ENCODE results near the gene TOR2A. TPM values are rescaled to one million over a fixed set of nuclear protein-coding genes. Genes with fewer than 3 reads are reported as not detected.

Gene TOR2A
- total and polyA plus RNA-seq, 2 experiments from 2014 or later = 20.6 to 22.8 TPM

DNA sequence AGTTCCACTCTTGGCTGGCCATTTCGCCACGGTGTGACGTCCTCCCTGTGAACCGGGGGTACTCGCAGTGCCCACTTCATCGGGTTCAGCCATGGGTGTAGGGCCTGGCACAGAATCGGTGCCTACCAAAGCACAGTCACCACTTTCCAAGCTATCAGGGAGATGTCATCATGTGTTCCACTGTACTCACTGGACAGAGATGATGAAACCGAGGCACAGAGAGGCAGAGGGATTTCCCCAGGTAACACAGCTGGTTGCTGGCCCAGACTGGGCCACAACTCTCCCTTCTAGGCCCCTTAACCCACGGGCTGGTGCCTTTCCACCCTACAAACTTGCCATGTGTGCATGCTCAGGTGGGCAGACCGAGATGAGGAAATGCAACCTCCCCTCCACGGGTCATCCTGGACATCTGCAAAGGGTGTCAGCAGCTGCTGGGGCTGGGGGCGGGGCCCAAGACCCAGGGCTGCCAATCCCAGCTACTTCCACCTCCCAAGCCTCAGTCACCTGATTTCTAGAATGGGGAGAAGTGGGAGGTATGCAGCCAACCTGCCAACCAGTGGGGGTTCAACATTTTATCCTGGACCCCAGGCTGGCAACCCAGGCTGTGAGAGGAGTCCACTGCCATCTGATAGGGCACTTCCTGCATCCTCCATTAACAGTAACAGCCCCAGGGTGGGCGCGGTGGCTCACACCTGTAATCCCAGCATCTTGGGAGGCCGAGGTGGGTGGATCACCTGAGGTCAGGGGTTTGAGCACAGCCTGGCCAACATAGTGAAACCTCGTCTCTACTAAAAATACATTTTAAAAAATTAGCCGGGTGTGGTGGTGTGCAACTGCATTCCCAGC is 44.3 kb upstream of the TOR2A start:
- peak in 1 of 2 donors; percentile 70 for DNase-seq (ENCODE audit: low read depth in 1 of 2, low spot score in 1 of 2)
- H3K4me3 ChIP-seq = no peak overlapping the region
- H3K27me3 ChIP-seq = no peaks in the 10 kb centered on the region
- no peaks in the 10 kb centered on the region for H3K36me3 ChIP-seq
- H3K27ac ChIP-seq = peak overlapping the region; percentile 64
- TF ChIP-seq, protein P1, sequence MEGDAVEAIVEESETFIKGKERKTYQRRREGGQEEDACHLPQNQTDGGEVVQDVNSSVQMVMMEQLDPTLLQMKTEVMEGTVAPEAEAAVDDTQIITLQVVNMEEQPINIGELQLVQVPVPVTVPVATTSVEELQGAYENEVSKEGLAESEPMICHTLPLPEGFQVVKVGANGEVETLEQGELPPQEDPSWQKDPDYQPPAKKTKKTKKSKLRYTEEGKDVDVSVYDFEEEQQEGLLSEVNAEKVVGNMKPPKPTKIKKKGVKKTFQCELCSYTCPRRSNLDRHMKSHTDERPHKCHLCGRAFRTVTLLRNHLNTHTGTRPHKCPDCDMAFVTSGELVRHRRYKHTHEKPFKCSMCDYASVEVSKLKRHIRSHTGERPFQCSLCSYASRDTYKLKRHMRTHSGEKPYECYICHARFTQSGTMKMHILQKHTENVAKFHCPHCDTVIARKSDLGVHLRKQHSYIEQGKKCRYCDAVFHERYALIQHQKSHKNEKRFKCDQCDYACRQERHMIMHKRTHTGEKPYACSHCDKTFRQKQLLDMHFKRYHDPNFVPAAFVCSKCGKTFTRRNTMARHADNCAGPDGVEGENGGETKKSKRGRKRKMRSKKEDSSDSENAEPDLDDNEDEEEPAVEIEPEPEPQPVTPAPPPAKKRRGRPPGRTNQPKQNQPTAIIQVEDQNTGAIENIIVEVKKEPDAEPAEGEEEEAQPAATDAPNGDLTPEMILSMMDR (IDR thresholded peaks at IDR 0.05; ENCODE audit: low read depth, low read length) = no peak
- H3K9me3 ChIP-seq (ENCODE audit: low read depth) = no peaks in the 10 kb centered on the region
- H3K4me1 ChIP-seq (ENCODE audit: low read depth) = peaks cover 11% of the 10 kb centered on the region

- peak; percentile 61 to 66 for DNase-seq (ENCODE audit: low read depth in 1 of 2, low spot score in 1 of 2)
- no peaks in the 10 kb centered on the region for H3K27me3 ChIP-seq
- H3K4me1 ChIP-seq (ENCODE audit: low read depth) = peaks cover 11% of the 10 kb centered on the region
- peak within 1 kb of the TSS; percentile 64 for H3K27ac ChIP-seq
- no peaks in the 10 kb centered on the region for H3K9me3 ChIP-seq (ENCODE audit: low read depth)
- no peaks in the 10 kb centered on the region for H3K36me3 ChIP-seq
- TF ChIP-seq, protein P1 (IDR thresholded peaks at IDR 0.05; ENCODE audit: low read depth, low read length) = no peak
- no peak within 1 kb of the TSS for H3K4me3 ChIP-seq
These were observed 43.4 kb upstream of the TOR2A start, which contains the start of gene SH2D3C for GRCh38 chr9:127778280-127779135. TSS of gene SH2D3C (minus strand) at chr9:127778666. CDS start at chr9:127778627, 39 bp downstream.

DNA sequence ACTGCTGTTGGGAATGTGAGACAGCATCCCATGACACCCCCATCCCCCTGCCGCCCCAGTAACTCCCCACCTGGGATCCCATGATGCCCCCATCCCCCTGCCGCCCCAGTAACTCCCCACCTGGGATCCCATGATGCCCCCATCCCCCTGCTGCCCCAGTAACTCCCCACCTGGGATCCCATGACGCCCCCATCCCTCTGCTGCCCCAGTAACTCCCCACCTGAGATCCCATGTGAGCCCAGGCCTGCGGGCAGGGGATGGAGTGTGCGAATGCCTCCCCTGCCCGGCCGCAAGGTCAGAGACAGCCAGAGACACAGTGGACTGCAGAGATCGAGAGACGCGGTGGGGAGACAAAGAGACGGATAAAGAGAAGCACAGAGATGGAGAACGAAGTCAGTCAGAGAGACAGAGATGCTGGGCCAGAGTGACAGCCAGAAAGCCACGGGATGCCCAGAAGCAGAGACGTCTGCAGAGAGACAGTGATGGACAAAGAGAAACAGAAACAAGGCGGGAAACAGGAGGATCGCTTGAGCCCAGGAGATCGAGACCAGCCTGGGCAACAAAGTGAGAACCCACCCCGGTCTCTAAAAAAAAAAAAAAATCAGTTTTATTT is 42.4 kb upstream of the TOR2A start:
- no peaks in the 10 kb centered on the region for H3K9me3 ChIP-seq (ENCODE audit: low read depth)
- no peak for DNase-seq (ENCODE audit: low read depth in 1 of 2, low spot score in 1 of 2)
- H3K27ac ChIP-seq = no peak overlapping the region
- TF ChIP-seq, protein P1 (IDR thresholded peaks at IDR 0.05; ENCODE audit: low read depth, low read length) = no peak
- H3K4me1 ChIP-seq (ENCODE audit: low read depth) = peaks cover 11% of the 10 kb centered on the region
- H3K27me3 ChIP-seq = no peaks in the 10 kb centered on the region
- no peak overlapping the region for H3K4me3 ChIP-seq
- no peaks in the 10 kb centered on the region for H3K36me3 ChIP-seq

DNA sequence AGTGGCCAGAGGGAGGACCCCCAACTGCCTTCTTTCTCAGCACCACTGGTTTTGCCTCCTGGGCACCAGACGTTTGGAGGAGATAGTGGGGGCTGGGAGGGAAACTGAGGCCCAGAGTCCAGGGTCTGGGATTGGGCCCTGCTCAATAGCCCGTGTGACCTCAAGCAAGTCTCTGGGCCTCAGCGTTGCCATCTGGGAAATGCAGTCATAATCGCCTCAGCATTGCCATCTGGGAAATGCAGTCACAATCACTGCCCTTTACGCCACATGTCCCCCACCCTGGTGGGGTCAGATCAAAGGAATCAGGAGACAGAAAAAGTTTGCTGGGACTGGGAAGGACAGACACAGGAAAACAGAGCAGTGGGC is 41.8 kb upstream of the TOR2A start:
- TF ChIP-seq, protein P1 (IDR thresholded peaks at IDR 0.05; ENCODE audit: low read depth, low read length) = no peak
- Histone ChIP-seq H3K36me3 (no peaks in the 10 kb centered on the region), H3K4me3 (no peak overlapping the region), H3K4me1 (ENCODE audit: low read depth) (peaks cover 11% of the 10 kb centered on the region), H3K9me3 (ENCODE audit: low read depth) (no peaks in the 10 kb centered on the region), H3K27ac (no peak overlapping the region), H3K27me3 (no peaks in the 10 kb centered on the region)
- no peak for DNase-seq (ENCODE audit: low read depth in 1 of 2, low spot score in 1 of 2)

GRCh38 chr9:127776195-127776923 is 41.3 kb upstream of the TOR2A start:
- no peaks in the 10 kb centered on the region for H3K36me3 ChIP-seq
- H3K4me1 ChIP-seq (ENCODE audit: low read depth) = peaks cover 11% of the 10 kb centered on the region
- H3K27ac ChIP-seq = no peak overlapping the region
- TF ChIP-seq, protein P1 (IDR thresholded peaks at IDR 0.05; ENCODE audit: low read depth, low read length) = no peak
- DNase-seq (ENCODE audit: low read depth in 1 of 2, low spot score in 1 of 2) = peak in 1 of 2 donors; percentile 72
- no peaks in the 10 kb centered on the region for H3K27me3 ChIP-seq
- H3K9me3 ChIP-seq (ENCODE audit: low read depth) = no peaks in the 10 kb centered on the region
- no peak overlapping the region for H3K4me3 ChIP-seq

All from cardiac muscle cell (in vitro differentiated cells and primary cell).